H9 (cell line): ENCODE measurements around the gene CORO2B. TPM values are rescaled to one million over a fixed set of nuclear protein-coding genes. Genes with fewer than 3 reads are reported as not detected.
A peak's percentile ranks its signal among the peaks of the same experiment; 100 is the strongest.

Experiments used
- DNase-seq: peaks from one replicate; pipeline ENCODE4 v3.0.0-alpha.2; 2017
- H2AFZ ChIP-seq: one replicate; pipeline ENCODE4 v1.6.1; 2013; ENCODE audit warnings: mild to moderate bottlenecking, low read length, control low read depth, moderate library complexity
- H2AK5ac ChIP-seq: 2 replicates; pipeline ENCODE4 v1.6.1; 2013; ENCODE audit warnings: low read length, control low read depth, mixed read lengths; ENCODE audit not compliant: insufficient read length
- H2BK120ac ChIP-seq: one replicate; pipeline ENCODE4 v1.6.1; 2013; ENCODE audit warnings: low read depth, mild to moderate bottlenecking, low read length, control low read depth, inconsistent platforms; ENCODE audit not compliant: poor library complexity, severe bottlenecking
- H2BK12ac ChIP-seq: 2 replicates; pipeline ENCODE4 v1.6.1; 2013; ENCODE audit warnings: low read length, control low read depth, mixed read lengths, low read depth; ENCODE audit not compliant: insufficient read length
- H2BK15ac ChIP-seq: 2 replicates; pipeline ENCODE4 v1.6.1; 2013; ENCODE audit warnings: low read depth, low read length, control low read depth
- H2BK20ac ChIP-seq: one replicate; pipeline ENCODE4 v1.6.1; 2013; ENCODE audit warnings: low read depth, mild to moderate bottlenecking, low read length, control low read depth, inconsistent platforms; ENCODE audit not compliant: poor library complexity, severe bottlenecking
- H2BK5ac ChIP-seq: 2 replicates; pipeline ENCODE4 v1.6.1; 2013; ENCODE audit warnings: low read length, control low read depth, mixed read lengths; ENCODE audit not compliant: insufficient read length
- H3K14ac ChIP-seq: 2 replicates; pipeline ENCODE4 v1.6.1; 2013; ENCODE audit warnings: low read length, control low read depth; ENCODE audit not compliant: insufficient read depth
- H3K18ac ChIP-seq: 2 replicates; pipeline ENCODE4 v1.6.1; 2013; ENCODE audit warnings: low read depth, mild to moderate bottlenecking, mixed read lengths, low read length, control low read depth; ENCODE audit not compliant: insufficient read length
- H3K23ac ChIP-seq: 2 replicates; pipeline ENCODE4 v1.6.1; 2013; ENCODE audit warnings: low read length, control low read depth, mixed read lengths, low read depth; ENCODE audit not compliant: insufficient read length
- H3K23me2 ChIP-seq: 2 replicates; pipeline ENCODE4 v1.6.1; 2013; ENCODE audit warnings: low read depth, mild to moderate bottlenecking, mixed read lengths, low read length, control low read depth; ENCODE audit not compliant: insufficient read length, poor library complexity, severe bottlenecking
- H3K27ac ChIP-seq: 2 replicates; pipeline ENCODE4 v1.5.1; 2013; ENCODE audit warnings: low read length, control low read depth, mixed read lengths, low read depth; ENCODE audit not compliant: insufficient read length
- H3K27me3 ChIP-seq: 2 replicates; pipeline ENCODE4 v1.6.1; 2013; ENCODE audit warnings: low read length, control low read depth, inconsistent platforms; ENCODE audit not compliant: insufficient read depth
- H3K4ac ChIP-seq: 2 replicates; pipeline ENCODE4 v1.6.1; 2013; ENCODE audit warnings: low read depth, mild to moderate bottlenecking, control low read depth, inconsistent platforms, low read length, moderate library complexity
- H3K4me1 ChIP-seq: 2 replicates; pipeline ENCODE4 v1.6.1; 2013; ENCODE audit warnings: low read length, control low read depth, inconsistent platforms; ENCODE audit not compliant: insufficient read depth
- H3K4me2 ChIP-seq: 2 replicates; pipeline ENCODE4 v1.6.1; 2013; ENCODE audit warnings: low read length, control low read depth, mixed read lengths; ENCODE audit not compliant: insufficient read length, insufficient read depth
- H3K56ac ChIP-seq: 2 replicates; pipeline ENCODE4 v1.6.1; 2013; ENCODE audit warnings: low read depth, mild to moderate bottlenecking, mixed read lengths, low read length, control low read depth; ENCODE audit not compliant: insufficient read length
- H3K79me1 ChIP-seq: 2 replicates; pipeline ENCODE4 v1.6.1; 2013; ENCODE audit warnings: low read depth, mild to moderate bottlenecking, moderate library complexity, low read length, control low read depth, inconsistent platforms; ENCODE audit not compliant: insufficient read depth, poor library complexity, severe bottlenecking
- H3K79me2 ChIP-seq: 2 replicates; pipeline ENCODE4 v1.6.1; 2013; ENCODE audit warnings: low read length, control low read depth, inconsistent platforms; ENCODE audit not compliant: insufficient read depth
- H3K9ac ChIP-seq: 2 replicates; pipeline ENCODE4 v1.6.1; 2013; ENCODE audit warnings: low read length, control low read depth, mixed read lengths; ENCODE audit not compliant: insufficient read length; ENCODE audit errors: extremely low read depth
- H3K9me3 ChIP-seq: one replicate; pipeline ENCODE4 v1.6.1; 2013; ENCODE audit warnings: low read depth, low read length, inconsistent platforms; ENCODE audit not compliant: control insufficient read depth
- H3T11ph ChIP-seq: one replicate; pipeline ENCODE4 v1.6.1; 2013; ENCODE audit warnings: mild to moderate bottlenecking, low read length, control low read depth, inconsistent platforms
- H4K20me1 ChIP-seq: one replicate; pipeline ENCODE4 v1.6.1; 2013; ENCODE audit not compliant: control insufficient read depth, insufficient read length, insufficient read depth
- H4K5ac ChIP-seq: 2 replicates; pipeline ENCODE4 v1.6.1; 2013; ENCODE audit warnings: low read depth, mild to moderate bottlenecking, mixed read lengths, low read length, control low read depth; ENCODE audit not compliant: insufficient read length
- H4K8ac ChIP-seq: replicated peaks from 2 replicates; pipeline ENCODE4 v1.6.1; 2013; ENCODE audit warnings: low read length, control low read depth, mixed read lengths, low read depth; ENCODE audit not compliant: insufficient read length
- H4K91ac ChIP-seq: 2 replicates; pipeline ENCODE4 v1.6.1; 2013; ENCODE audit warnings: low read depth, mild to moderate bottlenecking, moderate library complexity, mixed read lengths, low read length, control low read depth; ENCODE audit not compliant: insufficient read length
- H3K27ac Mint-ChIP-seq, 3 experiments: 2 replicates in 2 of 3; 3 replicates in 1 of 3; pipeline ENCODE4 v1.8.0; 2020 to 2021; ENCODE audit warnings: mixed read lengths in 3 of 3, mild to moderate bottlenecking in 1 of 3, moderate library complexity in 1 of 3
- H3K27me3 Mint-ChIP-seq: 2 replicates; pipeline ENCODE4 v1.8.0; 2021; ENCODE audit warnings: low read depth, mild to moderate bottlenecking, moderate library complexity, mixed read lengths
- H3K36me3 Mint-ChIP-seq, 3 experiments: 2 replicates in 2 of 3; 3 replicates in 1 of 3; pipeline ENCODE4 v1.8.0; 2020 to 2021; ENCODE audit warnings: low read depth in 3 of 3, mixed read lengths in 3 of 3; ENCODE audit not compliant: insufficient read depth in 1 of 3
- H3K4me1 Mint-ChIP-seq, 2 experiments: 2 replicates each; pipeline ENCODE4 v1.8.0; 2020; ENCODE audit warnings: mixed read lengths in 2 of 2
- H3K4me3 Mint-ChIP-seq, 2 experiments: 2 replicates in 1 of 2; 3 replicates in 1 of 2; pipeline ENCODE4 v1.8.0; 2020 to 2021; ENCODE audit warnings: mild to moderate bottlenecking in 2 of 2, mixed read lengths in 2 of 2, moderate library complexity in 1 of 2
- H3K9me3 Mint-ChIP-seq, 2 experiments: 2 replicates in 1 of 2; 3 replicates in 1 of 2; pipeline ENCODE4 v1.8.0; 2020; ENCODE audit warnings: mild to moderate bottlenecking in 2 of 2, mixed read lengths in 2 of 2, moderate library complexity in 1 of 2
- CTCF ChIP-seq: fragments of 200-600 bp; sonication (generic); conservative IDR thresholded peaks from 3 replicates; pipeline ENCODE4 v1.8.0; 2021; ENCODE audit warnings: antibody characterized with exemption, mild to moderate bottlenecking
- WGBS: extraction: QIAGEN DNeasy Blood & Tissue Kit; methylation state at CpG from one replicate; pipeline ENCODE4 v1.1.7; 2013; ENCODE audit warnings: missing lambda C conversion rate, low lambda C conversion rate, mixed read lengths; ENCODE audit not compliant: insufficient read length; ENCODE audit errors: extremely low coverage; 5-methylcytosine and 5-hydroxymethylcytosine counted together
- total RNA-seq: library from RNA; stranded (reverse); gene quantifications from 2 replicates; pipeline ENCODE4 v1.2.1, GENCODE V29; 2021

The CORO2B gene
- total RNA-seq, 1 experiment from 2014 or later: 3.1 TPM

DNA sequence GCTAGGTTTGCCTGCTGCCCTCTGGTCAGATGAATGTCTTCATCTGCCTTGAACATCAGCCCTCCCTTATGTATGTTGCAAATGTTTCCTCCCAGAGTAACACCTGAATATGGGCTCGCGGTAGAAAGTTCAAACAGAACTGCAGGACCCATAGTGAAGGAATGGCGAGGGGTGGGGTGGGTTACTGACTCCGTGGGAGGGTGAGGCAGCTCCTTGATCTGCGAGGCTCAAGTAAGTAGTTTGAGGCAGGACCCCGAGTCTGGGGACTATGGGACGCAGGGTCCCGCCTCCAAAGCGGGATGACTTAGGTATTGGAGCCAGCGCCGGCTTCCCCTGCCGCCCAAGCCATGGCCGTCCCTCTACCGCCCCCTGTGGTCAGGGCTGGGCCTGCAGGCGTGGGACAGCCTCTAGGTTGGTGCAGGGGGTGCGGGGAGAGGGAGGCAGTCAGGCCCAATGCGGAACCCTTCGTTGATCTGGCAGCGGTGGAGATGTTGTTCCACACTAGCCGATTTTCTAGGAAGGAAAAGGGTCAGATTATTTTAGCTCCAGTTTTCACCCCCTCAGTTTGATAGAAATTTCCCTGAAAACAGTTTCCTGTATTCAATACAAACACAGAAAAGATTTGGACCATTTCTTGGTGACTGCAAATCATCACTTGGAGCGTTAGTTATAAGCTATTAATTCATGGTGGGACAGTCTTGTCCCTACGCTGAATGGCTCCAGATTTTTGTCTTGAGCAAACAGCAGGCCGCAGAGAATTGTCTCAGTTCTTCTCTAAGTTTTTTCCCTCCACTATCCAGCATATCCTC lies 72.3 kb downstream of the CORO2B start:
- H4K91ac ChIP-seq: no peak overlapping the region
- H2BK120ac ChIP-seq: no peak overlapping the region
- H3K4me1 Mint-ChIP-seq: peaks cover 37 to 48% of the 10 kb centered on the region in 2 experiments
- no peak overlapping the region for H2BK15ac ChIP-seq
- no peak overlapping the region for H3K4ac ChIP-seq
- H3K27ac Mint-ChIP-seq: no peak overlapping the region
- no peaks in the 10 kb centered on the region for H3K36me3 Mint-ChIP-seq
- no CpG with 5 or more reads among the region's 23 CpGs for WGBS
- H2BK20ac ChIP-seq: no peak overlapping the region
- peak overlapping the region; percentile 38 to 45 for H3K4me3 Mint-ChIP-seq
- no peaks in the 10 kb centered on the region for H3K79me1 ChIP-seq
- no peaks in the 10 kb centered on the region for H3K9me3 ChIP-seq
- no peak overlapping the region for H3K18ac ChIP-seq
- H3K79me2 ChIP-seq: no peaks in the 10 kb centered on the region
- no peaks in the 10 kb centered on the region for H3K9me3 Mint-ChIP-seq
- H3K4me1 ChIP-seq: peaks cover 2% of the 10 kb centered on the region; the same call in 1 of the 2 replicates
- H3K9ac ChIP-seq: no peak overlapping the region
- no peak overlapping the region for H2AK5ac ChIP-seq
- no peak overlapping the region for H4K8ac ChIP-seq
- no peak overlapping the region for H4K5ac ChIP-seq
- no peak overlapping the region for H3T11ph ChIP-seq
- H3K56ac ChIP-seq: no peak overlapping the region
- H2BK5ac ChIP-seq: no peak overlapping the region
- H2AFZ ChIP-seq: no peak overlapping the region
- H4K20me1 ChIP-seq: no peaks in the 10 kb centered on the region
- no peak overlapping the region for H2BK12ac ChIP-seq
- peaks cover 3% of the 10 kb centered on the region for H3K23me2 ChIP-seq
- no peak overlapping the region for H3K14ac ChIP-seq
- peak; percentile 95 for DNase-seq
- no peak overlapping the region for H3K23ac ChIP-seq
- no peaks in the 10 kb centered on the region; the same call in 1 of the 2 replicates for H3K27me3 Mint-ChIP-seq
- H3K27me3 ChIP-seq: no peaks in the 10 kb centered on the region; the same call in 1 of the 2 replicates
- peak; percentile 100 for TF ChIP-seq CTCF
- no peak overlapping the region for H3K27ac ChIP-seq
- peak overlapping the region; percentile 15 for H3K4me2 ChIP-seq
